Pancreas (tissue), 10 donors: ENCODE measurements around the gene MED10. TPM values are rescaled to one million over a fixed set of nuclear protein-coding genes. Genes with fewer than 3 reads are reported as not detected.
A peak's percentile ranks its signal among the peaks of the same experiment; 100 is the strongest.

ENCODE experiments used
- ATAC-seq, 4 donors: fragments of 200-7000 bp; cut with Tn5 transposase; one replicate each; pipeline versions ENCODE4 v1.8.0 to v1.9.1; 2020; ENCODE audit warnings: mild to moderate bottlenecking in 4 of 4, moderate library complexity in 4 of 4
- DNase-seq, 6 donors: peaks; one replicate each; pipeline ENCODE4 v3.0.0-alpha.2; 2020
- FAIRE-seq: peaks from 2 replicates; lab custom pipeline; 2012; peaks lifted over from hg19 to GRCh38; lab: Jason Lieb, UNC
- H3K27ac ChIP-seq, 4 donors: fragments of 200-600 bp; sonication (generic); 1 replicate in 3 of 4; 2 replicates in 1 of 4; pipeline versions ENCODE4 v1.5.0 to v1.8.0; 2020
- H3K27me3 ChIP-seq, 4 donors: fragments of 200-600 bp; one replicate each; pipeline ENCODE4 v1.8.0; 2021
- H3K36me3 ChIP-seq, 3 donors: fragments of 200-600 bp; sonication (generic) in 1 of 3; one replicate each; pipeline versions ENCODE4 v1.5.0 to v1.8.0; 2020 to 2021
- H3K4me1 ChIP-seq, 3 donors: fragments of 200-600 bp; one replicate each; pipeline ENCODE4 v1.8.0; 2021
- H3K4me3 ChIP-seq, 4 donors: fragments of 200-600 bp; sonication (generic) in 2 of 4; one replicate each; pipeline versions ENCODE4 v1.5.0 to v1.8.0; 2020 to 2021
- H3K9me3 ChIP-seq, 4 donors: fragments of 200-600 bp; one replicate each; pipeline ENCODE4 v1.8.0; 2021
- WGBS, 2 donors: extraction: QIAGEN DNeasy Blood & Tissue Kit; methylation state at CpG; one replicate each; pipeline ENCODE4 v1.1.7; 2013; 5-methylcytosine and 5-hydroxymethylcytosine counted together
- intact Hi-C, 3 donors: fragments of 100-400 bp; cut with DNase I; formaldehyde crosslinking; loops; one replicate each; pipeline versions ENCODE4 v1.11.1 to v1.14.2; 2022
- polyA plus RNA-seq, 2 donors: library from polyadenylated mRNA; stranded (reverse); fragments of 200-250 nt; gene quantifications; one replicate each; pipeline ENCODE4 v1.2.3, GENCODE V29; 2013
- total RNA-seq, 6 donors: library from RNA; stranded (reverse); fragmentation: NEBNext Ultra II Directional in 4 of 6; extraction: Animal tissue kit (Norgen Biotek cat#: 25700) in 4 of 6; gene quantifications; one replicate each; pipeline versions ENCODE4 v1.2.1 to v1.2.4, GENCODE V29; 2021 to 2023
- TF ChIP-seq, protein P1 (sequence below), 4 donors: fragments of 200-600 bp; sonication (generic) in 3 of 4; IDR thresholded peaks; one replicate each; pipeline versions ENCODE4 v1.5.0 to v1.8.0; 2021; ENCODE audit warnings: antibody characterized with exemption in 4 of 4
- donor health status: healthy with polysubstance abuse.
- donor health status: DM: no; HTN: no; CAD: no; lungs with moderate emphysema.
- donor health status: DM: no; HTN: no; CAD: no.
- donor health status: control.
- donor health status: control.
- donor health status: Bipolar disorder and iron deficiency.
- donor health status: DM: yes; HTN: yes; CAD: no.
- donor health status: DM: no; HTN: no; CAD: no.
- donor health status: DM: no; HTN: no; CAD: no.
- donor health status: DM: yes; HTN: yes; CAD: no.

MED10 gene
- total and polyA plus RNA-seq, 8 donors: 10.9 to 25.1 (median 15.0) TPM

DNA sequence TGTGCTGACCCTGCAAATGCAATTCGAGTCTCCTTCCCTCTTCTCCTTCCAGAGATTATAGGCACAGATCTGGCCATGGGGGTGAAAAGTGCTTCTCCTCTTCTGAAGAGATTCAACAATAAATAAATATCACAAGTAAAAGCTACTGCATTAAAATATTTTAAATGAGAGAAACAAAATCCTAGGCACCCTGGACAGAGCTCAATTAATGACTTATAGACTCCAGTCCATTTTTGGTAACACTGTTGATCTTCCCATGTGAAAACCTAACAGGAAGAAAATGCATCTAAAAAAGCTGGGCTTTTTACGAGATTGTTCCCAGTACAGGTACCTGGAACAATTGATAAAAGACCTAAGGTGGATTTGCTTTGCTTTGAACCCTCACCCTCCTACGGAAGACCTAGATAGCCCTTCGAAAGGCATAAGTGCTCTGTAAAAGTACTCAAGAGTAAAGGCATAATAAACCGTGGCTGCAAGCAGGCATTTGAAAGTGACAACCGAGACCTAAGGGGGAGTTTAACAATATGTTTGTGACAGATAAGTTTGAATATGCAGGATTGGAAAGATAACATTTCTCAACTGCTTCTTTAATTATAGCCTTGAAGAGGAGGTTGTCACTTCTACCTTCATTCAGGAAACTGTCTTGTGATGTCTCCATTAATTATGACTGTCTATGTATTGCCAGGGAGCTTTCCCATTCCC, 29.4 kb upstream of the MED10 start:
- WGBS, 2 donors: 50 to 61% methylated on average over 6 of the region's 6 CpGs
- Histone ChIP-seq H3K4me3 (no peak overlapping the region), H3K36me3 (no peaks in the 10 kb centered on the region), H3K27ac (no peak overlapping the region), H3K27me3 (peaks cover 0 to 4% (median 0%) of the 10 kb centered on the region in 4 donors), H3K4me1 (no peaks in the 10 kb centered on the region), H3K9me3 (no peaks in the 10 kb centered on the region)
- ATAC-seq (no peak), DNase-seq (no peak), FAIRE-seq (no peak)
- TF ChIP-seq, protein P1, sequence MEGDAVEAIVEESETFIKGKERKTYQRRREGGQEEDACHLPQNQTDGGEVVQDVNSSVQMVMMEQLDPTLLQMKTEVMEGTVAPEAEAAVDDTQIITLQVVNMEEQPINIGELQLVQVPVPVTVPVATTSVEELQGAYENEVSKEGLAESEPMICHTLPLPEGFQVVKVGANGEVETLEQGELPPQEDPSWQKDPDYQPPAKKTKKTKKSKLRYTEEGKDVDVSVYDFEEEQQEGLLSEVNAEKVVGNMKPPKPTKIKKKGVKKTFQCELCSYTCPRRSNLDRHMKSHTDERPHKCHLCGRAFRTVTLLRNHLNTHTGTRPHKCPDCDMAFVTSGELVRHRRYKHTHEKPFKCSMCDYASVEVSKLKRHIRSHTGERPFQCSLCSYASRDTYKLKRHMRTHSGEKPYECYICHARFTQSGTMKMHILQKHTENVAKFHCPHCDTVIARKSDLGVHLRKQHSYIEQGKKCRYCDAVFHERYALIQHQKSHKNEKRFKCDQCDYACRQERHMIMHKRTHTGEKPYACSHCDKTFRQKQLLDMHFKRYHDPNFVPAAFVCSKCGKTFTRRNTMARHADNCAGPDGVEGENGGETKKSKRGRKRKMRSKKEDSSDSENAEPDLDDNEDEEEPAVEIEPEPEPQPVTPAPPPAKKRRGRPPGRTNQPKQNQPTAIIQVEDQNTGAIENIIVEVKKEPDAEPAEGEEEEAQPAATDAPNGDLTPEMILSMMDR (IDR thresholded peaks at IDR 0.05): no peak
- intact Hi-C loops: no loop called here

GRCh38 chr5:6405591-6405990, 27.2 kb upstream of the MED10 start:
- ATAC-seq: no peak
- no peaks in the 10 kb centered on the region for H3K4me1 ChIP-seq
- 77 to 89% methylated on average over 4 of the region's 4 CpGs for WGBS, 2 donors
- H3K9me3 ChIP-seq: no peaks in the 10 kb centered on the region
- no peak overlapping the region for H3K4me3 ChIP-seq
- TF ChIP-seq, protein P1 (IDR thresholded peaks at IDR 0.05): no peak
- no peak for DNase-seq
- H3K36me3 ChIP-seq: no peaks in the 10 kb centered on the region
- H3K27me3 ChIP-seq: peaks cover 0 to 4% (median 0%) of the 10 kb centered on the region in 4 donors
- no peak for FAIRE-seq
- intact Hi-C loops: no loop called here
- no peak overlapping the region for H3K27ac ChIP-seq

- WGBS, 2 donors: 73 to 79% methylated on average over 4 of the region's 4 CpGs
- TF ChIP-seq, protein P1 (IDR thresholded peaks at IDR 0.05): no peak
- H3K4me1 ChIP-seq: no peaks in the 10 kb centered on the region
- intact Hi-C loops: no loop called here
- H3K27ac ChIP-seq: no peak overlapping the region
- peaks cover 0 to 4% (median 0%) of the 10 kb centered on the region in 4 donors for H3K27me3 ChIP-seq
- no peak for FAIRE-seq
- H3K9me3 ChIP-seq: no peaks in the 10 kb centered on the region
- H3K36me3 ChIP-seq: no peaks in the 10 kb centered on the region
- ATAC-seq: peak in 1 of 4 donors; percentile 52
- H3K4me3 ChIP-seq: no peak overlapping the region
- DNase-seq: no peak
Observed at GRCh38 chr5:6404129-6404528, 25.8 kb upstream of the MED10 start.

- H3K9me3 ChIP-seq: no peaks in the 10 kb centered on the region
- H3K4me1 ChIP-seq: no peaks in the 10 kb centered on the region
- no peaks in the 10 kb centered on the region for H3K36me3 ChIP-seq
- WGBS, 2 donors: 71 to 73% methylated on average over 4 of the region's 4 CpGs
- DNase-seq (no peak), ATAC-seq (no peak), FAIRE-seq (no peak)
- H3K27me3 ChIP-seq: peaks cover 0 to 4% (median 0%) of the 10 kb centered on the region in 4 donors
- TF ChIP-seq, protein P1 (IDR thresholded peaks at IDR 0.05): no peak
- no peak overlapping the region for H3K4me3 ChIP-seq
- intact Hi-C loops: no loop called here
- H3K27ac ChIP-seq: no peak overlapping the region
Observed at GRCh38 chr5:6403416-6403815, 25.1 kb upstream of the MED10 start.

GRCh38 chr5:6402939-6403338, 24.6 kb upstream of the MED10 start:
- TF ChIP-seq, protein P1 (IDR thresholded peaks at IDR 0.05): no peak
- Histone ChIP-seq H3K4me3 (no peak overlapping the region), H3K36me3 (no peaks in the 10 kb centered on the region), H3K27ac (no peak overlapping the region), H3K9me3 (no peaks in the 10 kb centered on the region), H3K27me3 (peaks cover 0 to 4% (median 0%) of the 10 kb centered on the region in 4 donors), H3K4me1 (no peaks in the 10 kb centered on the region)
- intact Hi-C loops: no loop called here
- DNase-seq: no peak
- 62 to 86% methylated on average over 6 of the region's 6 CpGs for WGBS, 2 donors
- ATAC-seq: no peak
- no peak for FAIRE-seq
